Inflammatory macrophage treated with lipopolysaccharide for 4 hours (primary cell): ENCODE measurements around the gene VDR.

ENCODE experiments used
- DNase-seq: peaks from one replicate; pipeline ENCODE4 v3.0.0-alpha.2; 2020

Gene VDR

GRCh38 chr12:47867495-47867941, 37.3 kb downstream of the VDR start:
- peak; percentile 78 for DNase-seq

- DNase-seq, result no peak
Measured at GRCh38 chr12:47864646-47865235, 40.1 kb downstream of the VDR start.

DNA sequence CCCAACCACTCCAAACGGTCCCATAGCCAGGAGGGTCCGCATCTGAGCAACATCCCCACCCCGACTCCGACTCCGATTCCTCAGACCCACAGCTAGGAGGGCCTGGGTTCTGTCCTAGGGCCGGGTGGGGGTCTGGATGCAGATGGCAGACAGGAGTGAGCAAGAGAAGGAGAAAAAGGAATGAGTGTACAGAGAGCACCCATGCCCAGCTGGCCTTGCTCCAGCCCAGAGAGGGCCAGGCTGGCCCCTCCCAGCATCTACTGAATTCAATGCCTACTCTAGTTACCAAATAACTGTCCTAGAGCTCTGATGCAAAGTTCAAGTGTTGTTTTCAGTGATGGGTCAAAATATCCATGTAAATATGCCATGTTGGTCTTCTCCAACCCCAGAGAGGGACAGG, 40.8 kb downstream of the VDR start:
- no peak for DNase-seq

DNA sequence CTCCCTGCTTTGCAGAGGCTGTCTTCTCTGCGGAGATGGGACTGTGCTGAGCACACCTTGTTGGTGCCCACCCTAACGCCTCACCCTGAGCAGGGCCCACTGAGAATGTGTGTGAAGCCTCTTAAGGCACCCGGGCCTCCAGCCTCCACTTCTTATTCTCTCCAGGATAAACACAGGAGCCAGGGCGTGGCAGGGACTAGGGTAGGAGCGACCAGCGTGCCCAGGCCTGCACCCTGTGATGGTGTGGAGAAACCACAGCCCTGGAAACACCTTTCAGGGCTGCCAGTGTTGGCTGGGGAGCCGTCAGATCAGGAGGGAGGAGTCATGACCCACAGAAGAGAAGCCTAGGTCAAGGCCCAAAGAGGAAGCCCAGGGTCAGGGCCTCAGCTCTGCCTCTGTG, 41.3 kb downstream of the VDR start:
- DNase-seq, result no peak

DNA sequence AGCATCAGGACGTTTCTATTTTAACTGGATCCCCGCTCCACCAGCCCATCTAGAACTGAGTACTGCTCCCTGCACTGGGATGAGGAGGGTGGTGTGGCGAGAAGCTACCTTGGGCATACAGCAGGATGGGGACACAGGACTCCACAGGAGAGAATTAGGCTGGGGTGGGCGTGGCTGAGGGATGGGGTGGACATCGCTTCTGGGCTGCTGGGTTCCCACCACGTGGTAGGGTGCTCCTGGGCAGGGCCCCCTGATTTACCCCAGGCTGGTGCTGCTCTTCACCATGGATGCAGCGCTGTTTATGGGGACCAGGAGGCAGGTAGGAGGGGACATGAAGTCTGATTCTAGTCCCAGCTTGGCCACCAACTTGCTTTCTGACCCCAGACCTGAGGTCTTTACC, 41.9 kb downstream of the VDR start:
- DNase-seq, result no peak

DNA sequence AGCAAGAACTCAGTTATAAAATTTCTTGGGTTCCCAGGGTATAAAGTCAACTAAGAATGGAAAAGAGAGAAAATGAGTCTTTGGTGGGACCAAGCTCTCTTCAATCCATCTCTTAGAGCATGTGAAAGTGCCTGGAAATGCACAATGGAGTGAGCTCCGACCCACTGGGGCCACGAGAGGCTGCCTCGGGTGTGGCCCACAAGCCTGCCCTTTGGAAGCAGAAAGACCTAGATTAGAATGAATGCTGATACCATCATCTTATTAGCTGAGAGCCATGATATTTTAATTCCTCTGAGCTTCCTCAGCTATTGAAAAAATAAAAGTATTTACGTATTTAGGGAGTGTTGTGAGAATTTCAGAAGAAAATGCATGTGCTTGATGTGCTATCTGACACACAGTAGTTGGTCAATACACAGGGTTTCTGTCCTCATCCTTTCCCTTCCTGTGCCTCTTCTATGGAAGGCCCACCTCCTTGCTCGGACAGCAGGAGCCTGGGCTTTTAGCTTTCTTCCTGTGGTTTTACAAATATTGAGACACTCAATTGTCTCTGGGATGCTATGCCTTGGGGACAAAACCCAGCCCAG, 42.5 kb downstream of the VDR start:
- no peak for DNase-seq

DNA sequence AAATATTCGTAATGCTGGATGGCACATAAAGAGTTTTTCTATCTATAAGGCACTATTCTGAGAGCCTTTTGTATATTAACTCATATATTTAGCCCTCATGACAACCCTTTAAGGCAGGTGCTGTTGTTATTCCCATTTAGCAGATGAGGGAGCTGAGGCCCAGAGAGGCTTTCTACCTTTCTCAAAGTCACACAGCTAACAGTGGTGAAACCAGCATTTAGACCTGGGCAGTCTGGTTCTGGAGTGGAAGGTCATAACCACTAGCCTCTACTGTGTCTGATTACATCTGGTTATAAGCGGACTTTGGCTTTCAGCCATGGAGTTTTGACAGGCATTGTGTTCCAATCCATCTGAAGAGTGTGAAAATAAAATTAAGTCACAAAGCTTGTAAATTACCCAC, 43.9 kb downstream of the VDR start:
- no peak for DNase-seq

GRCh38 chr12:47860279-47860841, 44.4 kb downstream of the VDR start:
- no peak for DNase-seq

DNA sequence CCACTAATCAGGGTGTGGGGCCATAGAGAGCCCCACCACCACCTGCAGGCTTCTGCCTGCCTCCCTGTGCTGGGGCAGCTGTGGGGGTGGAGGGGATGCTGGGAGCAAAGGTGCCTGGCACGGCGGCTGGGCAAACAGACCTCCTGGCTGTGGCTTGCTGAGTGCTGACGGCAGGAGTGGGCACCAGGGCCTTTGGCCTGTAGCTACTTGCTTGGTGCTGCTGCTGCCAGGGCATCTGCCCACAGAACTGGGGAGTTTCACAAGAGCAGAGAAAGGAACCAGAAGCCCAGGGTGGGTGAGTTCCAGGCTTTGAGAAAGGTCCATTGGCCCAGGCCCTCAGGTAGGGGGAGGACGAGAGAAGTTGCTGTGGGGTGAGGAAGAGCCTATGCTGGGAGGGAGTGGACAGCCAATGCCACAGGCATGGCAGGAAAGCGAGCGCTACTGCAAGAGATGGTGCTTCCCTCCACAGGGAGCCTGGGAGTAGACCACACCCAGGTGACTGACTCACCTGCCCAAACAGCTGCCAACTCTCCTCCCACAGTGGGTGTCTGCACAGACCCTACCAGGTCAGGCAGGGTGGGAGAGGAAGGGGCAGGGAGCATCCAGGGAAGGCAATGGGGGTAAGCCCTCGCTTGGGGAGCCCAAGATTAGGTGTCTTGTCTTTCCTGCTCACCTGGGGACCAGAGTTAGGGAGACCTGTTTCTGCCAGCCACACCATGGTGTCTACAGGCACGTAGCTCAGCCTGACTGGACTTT, 46.1 kb downstream of the VDR start:
- DNase-seq, result no peak

- no peak for DNase-seq
Measured at GRCh38 chr12:47856721-47857575, 47.8 kb downstream of the VDR start.

GRCh38 chr12:47856094-47856493, 48.7 kb downstream of the VDR start:
- DNase-seq, result no peak

DNA sequence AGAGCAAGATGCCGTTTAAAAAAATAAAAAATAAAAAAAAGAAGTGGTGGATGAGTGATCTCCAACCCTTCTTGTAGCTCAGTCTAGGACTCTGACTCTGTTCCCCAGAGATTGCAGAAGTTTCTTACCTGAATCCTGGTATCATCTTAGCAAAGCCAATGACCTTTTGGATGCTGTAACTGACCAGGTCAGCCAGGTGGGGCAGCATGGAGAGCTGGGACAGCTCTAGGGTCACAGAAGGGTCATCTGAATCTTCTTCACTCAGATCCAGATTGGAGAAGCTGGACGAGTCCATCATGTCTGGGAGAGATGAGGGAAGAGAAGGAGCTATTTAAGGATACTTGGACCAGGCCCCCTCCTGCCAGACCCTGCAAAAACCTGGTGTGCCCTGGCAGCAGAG, 49.3 kb downstream of the VDR start:
- DNase-seq, result no peak

DNA sequence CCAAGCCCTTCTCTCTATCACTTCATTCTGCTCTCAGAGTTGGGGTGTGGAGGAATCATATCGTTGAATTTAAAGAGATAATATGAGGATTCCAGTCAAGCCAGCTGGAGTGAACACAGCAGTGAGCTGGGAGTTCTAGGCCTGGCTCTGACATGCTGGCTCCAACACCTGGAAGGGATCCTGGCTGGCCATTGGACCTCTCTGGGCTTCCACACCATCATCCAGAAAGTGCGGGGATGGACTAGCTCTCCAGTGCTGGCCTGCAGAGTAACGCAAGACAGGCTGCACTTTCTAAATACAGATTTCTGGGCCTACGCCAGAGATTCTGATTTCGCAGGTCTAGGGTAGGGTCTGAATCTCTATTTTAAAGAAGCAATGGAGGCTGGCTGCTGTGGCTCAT, 50.3 kb downstream of the VDR start:
- DNase-seq, result no peak

- DNase-seq, result no peak
Measured at GRCh38 chr12:47852096-47852571, 52.7 kb downstream of the VDR start.

- DNase-seq, result no peak
Measured at GRCh38 chr12:47851303-47851952, 53.4 kb downstream of the VDR start.

- no peak for DNase-seq
Measured at GRCh38 chr12:47850153-47851084, 54.4 kb downstream of the VDR start.

DNA sequence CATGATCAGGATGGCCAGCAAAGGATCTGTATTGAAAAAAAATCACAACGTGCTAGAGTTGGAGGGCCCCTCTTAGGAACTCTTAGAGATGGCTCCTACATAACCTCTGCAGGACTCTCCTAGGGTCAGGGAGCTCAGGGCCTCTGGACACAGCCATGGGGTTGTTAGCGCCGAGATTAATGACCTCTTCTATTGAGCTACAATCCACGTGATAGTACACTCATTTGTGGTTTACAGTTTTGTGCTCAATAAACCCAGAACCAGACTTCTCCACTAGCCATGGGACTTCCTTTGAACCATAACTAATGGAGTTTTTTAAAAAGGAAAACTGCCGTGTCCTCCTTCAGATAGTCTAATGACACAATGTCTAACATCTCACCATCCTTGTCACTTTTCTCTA, 55.5 kb downstream of the VDR start:
- no peak for DNase-seq

- no peak for DNase-seq
Measured at GRCh38 chr12:47848853-47849252, 55.9 kb downstream of the VDR start.

GRCh38 chr12:47846294-47846996, 58.3 kb downstream of the VDR start:
- DNase-seq, result no peak

DNA sequence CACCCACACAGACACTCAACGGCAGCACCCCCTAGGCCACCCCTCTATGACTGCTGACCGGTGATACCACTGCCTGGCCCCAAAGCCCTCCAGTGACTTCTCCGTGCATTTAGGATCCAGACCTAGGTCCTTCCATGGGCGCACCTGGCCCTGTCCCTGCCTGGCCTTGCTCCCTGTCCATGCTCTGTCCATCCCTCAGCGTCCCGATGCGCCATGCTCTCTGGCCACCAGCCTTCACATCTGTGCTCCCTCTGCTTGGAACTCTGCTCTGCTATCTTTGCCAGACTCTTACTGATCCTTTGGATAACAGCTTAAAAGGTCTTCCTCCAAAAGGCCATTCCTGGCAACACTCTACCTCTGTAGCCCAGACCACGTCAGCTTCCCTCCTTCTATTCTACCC, 59.7 kb downstream of the VDR start:
- DNase-seq, result no peak
